Psoas muscle (tissue), 8 donors: ENCODE data around the gene TOP1. TPM values are rescaled to one million over a fixed set of nuclear protein-coding genes. Genes with fewer than 3 reads are reported as not detected.
A peak's percentile ranks its signal among the peaks of the same experiment; 100 is the strongest.

Experiments
- ATAC-seq, 4 donors: fragments of 200-7000 bp; cut with Tn5 transposase; one replicate each; pipeline ENCODE4 v1.9.1; 2020; ENCODE audit warnings: moderate library complexity in 3 of 4, mild to moderate bottlenecking in 2 of 4
- DNase-seq, 2 donors: peaks; one replicate each; pipeline ENCODE4 v3.0.0-alpha.2; 2020
- H3K27ac ChIP-seq: fragments of 200-600 bp; one replicate; pipeline ENCODE4 v1.8.0; 2022
- H3K27me3 ChIP-seq, 3 donors: fragments of 200-600 bp in 1 of 3; one replicate each; pipeline versions ENCODE4 v1.6.1 to v1.8.0; 2013 to 2022; ENCODE audit warnings: low read length in 2 of 3, mild to moderate bottlenecking in 2 of 3, moderate library complexity in 1 of 3; ENCODE audit not compliant: insufficient read depth in 3 of 3
- H3K36me3 ChIP-seq, 2 donors: fragments of 200-600 bp in 1 of 2; one replicate each; pipeline versions ENCODE4 v1.6.1 to v1.8.0; 2013 to 2022; ENCODE audit warnings: low read depth in 1 of 2, mild to moderate bottlenecking in 1 of 2, moderate library complexity in 1 of 2; ENCODE audit not compliant: insufficient read depth in 1 of 2
- H3K4me1 ChIP-seq: fragments of 200-600 bp; one replicate; pipeline ENCODE4 v1.8.0; 2022
- H3K4me3 ChIP-seq: fragments of 200-600 bp; one replicate; pipeline ENCODE4 v1.8.0; 2022; ENCODE audit warnings: mild to moderate bottlenecking
- H3K9me3 ChIP-seq: fragments of 200-600 bp; one replicate; pipeline ENCODE4 v1.8.0; 2022
- WGBS, 3 donors: extraction: QIAGEN DNeasy Blood & Tissue Kit; methylation state at CpG; one replicate each; pipeline versions ENCODE4 v1.1.6 to v1.1.7; 2013; 5-methylcytosine and 5-hydroxymethylcytosine counted together
- intact Hi-C, 2 donors: fragments of 100-400 bp; cut with DNase I; formaldehyde crosslinking; loops; one replicate each; pipeline versions ENCODE4 v1.11.0 to v1.14.2; 2022
- polyA plus RNA-seq, 3 donors: library from polyadenylated mRNA; stranded (reverse); fragments of 200-250 nt; gene quantifications; one replicate each; pipeline ENCODE4 v1.2.3, GENCODE V29; 2013
- total RNA-seq, 4 donors: library from RNA; stranded (reverse); fragmentation: NEBNext Ultra II Directional in 2 of 4; extraction: Animal tissue kit (Norgen Biotek cat#: 25700) in 2 of 4; gene quantifications; one replicate each; pipeline versions ENCODE4 v1.2.1 to v1.2.4, GENCODE V29; 2021 to 2023
- TF ChIP-seq, protein P1 (sequence below): fragments of 200-600 bp; IDR thresholded peaks from one replicate; pipeline ENCODE4 v1.8.0; 2022; ENCODE audit warnings: antibody characterized with exemption
- donor health status: healthy with polysubstance abuse.
- donor health status: DM: no; HTN: no; CAD: no; lungs with moderate emphysema.
- donor health status: Bipolar disorder and iron deficiency.
- donor health status: healthy.
- donor health status: DM: yes; HTN: yes; CAD: no.
- donor health status: DM: no; HTN: no; CAD: no.
- donor health status: DM: no; HTN: no; CAD: no.
- donor health status: DM: yes; HTN: yes; CAD: no.

TOP1 gene
- total and polyA plus RNA-seq, 7 donors = 10.6 to 30.7 (median 22.2) TPM

DNA sequence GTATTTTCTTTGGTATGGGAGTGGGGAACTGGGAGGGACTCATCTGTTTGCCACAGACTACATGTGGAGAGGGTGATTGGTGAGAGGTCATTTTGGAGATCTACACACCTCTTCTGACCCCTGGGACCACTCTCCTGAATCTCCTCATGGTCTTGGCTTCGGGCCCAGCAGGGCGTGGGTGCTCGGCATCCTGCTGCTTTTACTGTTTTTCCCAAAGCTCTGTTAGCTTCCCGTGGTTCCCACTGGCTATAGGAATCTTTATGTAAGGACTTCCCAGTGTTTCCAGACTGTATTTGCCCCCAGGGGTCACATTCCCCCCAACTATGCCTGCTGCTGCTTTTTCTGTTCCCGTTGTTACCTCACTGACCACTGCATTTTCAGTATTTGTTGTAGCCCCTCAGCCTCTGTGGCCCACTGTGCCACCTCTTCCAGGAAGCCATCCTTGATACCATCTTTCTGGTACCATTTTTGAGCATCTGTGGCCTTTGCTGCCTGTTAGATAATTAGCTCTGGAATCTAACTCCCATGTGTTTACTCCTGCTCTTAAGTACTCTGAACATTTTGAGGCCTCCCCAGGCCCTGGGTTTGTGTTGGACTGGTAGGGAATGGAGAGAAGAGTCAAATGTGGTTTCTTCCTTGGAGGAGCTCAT lies 123.6 kb downstream of the TOP1 start:
- H3K27me3 ChIP-seq = no peaks in the 10 kb centered on the region
- 37 to 60% (median 52%) methylated on average over 5 of the region's 5 CpGs for WGBS, 3 donors
- H3K27ac ChIP-seq = peak overlapping the region; percentile 55
- peaks cover 84% of the 10 kb centered on the region for H3K4me1 ChIP-seq
- ATAC-seq (no peak), DNase-seq (peak in 1 of 2 donors; percentile 16)
- TF ChIP-seq, protein P1, sequence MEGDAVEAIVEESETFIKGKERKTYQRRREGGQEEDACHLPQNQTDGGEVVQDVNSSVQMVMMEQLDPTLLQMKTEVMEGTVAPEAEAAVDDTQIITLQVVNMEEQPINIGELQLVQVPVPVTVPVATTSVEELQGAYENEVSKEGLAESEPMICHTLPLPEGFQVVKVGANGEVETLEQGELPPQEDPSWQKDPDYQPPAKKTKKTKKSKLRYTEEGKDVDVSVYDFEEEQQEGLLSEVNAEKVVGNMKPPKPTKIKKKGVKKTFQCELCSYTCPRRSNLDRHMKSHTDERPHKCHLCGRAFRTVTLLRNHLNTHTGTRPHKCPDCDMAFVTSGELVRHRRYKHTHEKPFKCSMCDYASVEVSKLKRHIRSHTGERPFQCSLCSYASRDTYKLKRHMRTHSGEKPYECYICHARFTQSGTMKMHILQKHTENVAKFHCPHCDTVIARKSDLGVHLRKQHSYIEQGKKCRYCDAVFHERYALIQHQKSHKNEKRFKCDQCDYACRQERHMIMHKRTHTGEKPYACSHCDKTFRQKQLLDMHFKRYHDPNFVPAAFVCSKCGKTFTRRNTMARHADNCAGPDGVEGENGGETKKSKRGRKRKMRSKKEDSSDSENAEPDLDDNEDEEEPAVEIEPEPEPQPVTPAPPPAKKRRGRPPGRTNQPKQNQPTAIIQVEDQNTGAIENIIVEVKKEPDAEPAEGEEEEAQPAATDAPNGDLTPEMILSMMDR = no peak
- H3K9me3 ChIP-seq = no peaks in the 10 kb centered on the region
- no peaks in the 10 kb centered on the region for H3K36me3 ChIP-seq
- intact Hi-C loops = no loop called here
- no peak overlapping the region for H3K4me3 ChIP-seq

DNA sequence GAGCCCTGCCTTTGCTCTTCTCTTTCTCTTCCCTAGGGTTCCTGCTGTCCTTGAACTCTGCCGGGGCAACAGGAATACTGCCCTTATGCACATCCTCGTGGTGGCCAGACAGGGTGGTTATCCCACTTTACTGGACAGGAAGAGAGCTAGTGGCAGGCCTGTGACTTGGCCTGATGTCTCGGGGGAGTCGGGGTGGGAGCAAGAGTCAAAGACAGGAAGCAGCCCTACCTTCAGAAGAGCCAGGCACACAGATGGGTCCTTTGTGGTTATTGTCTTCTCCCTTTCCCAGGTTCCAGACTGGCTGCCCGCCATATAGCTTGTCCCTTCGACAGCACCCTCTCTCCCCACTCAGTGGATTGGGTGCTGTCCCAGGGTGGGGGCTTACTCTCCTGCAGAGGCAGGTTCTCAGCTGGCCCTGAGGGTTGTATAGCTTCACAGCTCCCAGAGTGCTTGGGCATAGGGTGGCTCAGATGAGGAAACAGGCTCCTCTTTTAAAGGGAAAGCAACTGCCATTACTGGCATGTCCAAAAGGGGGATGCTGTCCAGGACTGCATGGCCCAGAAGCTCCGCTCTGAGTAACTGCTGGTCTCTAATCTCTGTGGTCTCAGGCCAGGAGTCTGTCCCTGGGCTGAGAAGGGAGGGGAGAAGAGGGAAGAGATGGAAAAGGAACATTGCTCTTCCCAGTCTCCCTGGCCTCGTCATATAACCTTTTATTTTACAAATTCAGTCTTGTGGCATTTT lies 126.0 kb downstream of the TOP1 start:
- H3K4me1 ChIP-seq = peaks cover 67% of the 10 kb centered on the region
- no peaks in the 10 kb centered on the region for H3K9me3 ChIP-seq
- DNase-seq (peak in 1 of 2 donors; percentile 28), ATAC-seq (peak; percentile 13 to 55 (median 31))
- H3K27ac ChIP-seq = peak overlapping the region; percentile 27
- intact Hi-C loops = no loop called here
- peaks cover 0 to 2% of the 10 kb centered on the region in 2 donors for H3K36me3 ChIP-seq
- TF ChIP-seq, protein P1 = no peak
- H3K4me3 ChIP-seq = no peak overlapping the region
- H3K27me3 ChIP-seq = no peaks in the 10 kb centered on the region
- 49 to 64% (median 60%) methylated on average over 8 of the region's 8 CpGs for WGBS, 3 donors

DNA sequence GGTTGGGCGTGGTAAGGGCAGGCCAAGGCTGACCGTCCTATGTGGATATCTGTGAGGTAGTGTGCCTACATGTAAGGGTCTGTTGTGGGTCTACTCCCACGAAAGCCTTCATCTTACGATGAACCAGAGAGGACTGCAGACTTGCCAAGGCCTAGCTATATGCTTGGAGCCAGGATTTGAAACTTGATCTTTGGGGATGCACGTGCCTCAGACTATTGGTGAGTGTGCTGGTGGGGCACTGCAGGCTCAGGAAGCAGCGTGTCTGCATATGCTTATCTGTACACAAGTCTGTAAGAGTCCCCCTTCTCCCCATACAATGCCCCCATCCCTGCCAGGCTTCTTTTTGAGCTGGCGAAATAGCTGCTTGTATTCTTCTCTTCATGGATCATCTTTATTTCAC lies 126.6 kb downstream of the TOP1 start:
- H3K4me3 ChIP-seq = no peak overlapping the region
- WGBS, 3 donors = 55 to 62% (median 56%) methylated on average over 7 of the region's 7 CpGs
- no peaks in the 10 kb centered on the region for H3K27me3 ChIP-seq
- peaks cover 61% of the 10 kb centered on the region for H3K4me1 ChIP-seq
- DNase-seq = no peak
- peaks cover 0 to 9% of the 10 kb centered on the region in 2 donors for H3K36me3 ChIP-seq
- no peak overlapping the region for H3K27ac ChIP-seq
- intact Hi-C loops = no loop called here
- H3K9me3 ChIP-seq = no peaks in the 10 kb centered on the region
- TF ChIP-seq, protein P1 = no peak
- ATAC-seq = peak in 3 of 4 donors; percentile 23 to 51 (median 26)

DNA sequence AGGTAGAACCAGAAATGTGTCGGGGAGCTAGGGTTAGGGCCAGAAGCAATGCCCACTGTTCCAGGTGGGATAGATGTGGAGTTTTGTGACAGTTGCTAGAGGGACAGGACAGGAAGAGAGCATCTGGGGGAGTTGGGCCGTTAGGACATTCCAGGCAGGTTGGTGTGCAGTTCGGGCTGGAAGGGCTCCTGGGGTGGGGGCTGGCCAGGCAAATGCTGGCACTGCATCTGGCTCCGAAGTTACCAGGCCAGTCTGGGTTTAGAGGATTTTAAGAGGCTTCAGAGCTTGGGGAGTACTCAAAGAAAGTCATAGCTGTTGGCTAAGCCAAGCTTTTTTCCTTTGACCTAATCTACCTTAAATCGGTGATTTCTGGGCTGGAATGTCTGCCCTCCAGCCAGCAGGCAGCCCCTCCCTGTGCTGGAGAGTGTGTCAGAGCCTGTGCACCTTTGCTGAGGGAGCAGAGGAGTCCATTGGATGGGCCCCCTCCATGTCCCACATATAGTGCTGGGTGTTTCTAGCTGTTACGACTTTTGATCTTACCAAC lies 129.5 kb downstream of the TOP1 start:
- ATAC-seq (no peak), DNase-seq (peak in 1 of 2 donors; percentile 2)
- H3K4me3 ChIP-seq = no peak overlapping the region
- TF ChIP-seq, protein P1 = no peak
- H3K27ac ChIP-seq = no peak overlapping the region
- H3K36me3 ChIP-seq = peaks cover 0 to 26% of the 10 kb centered on the region in 2 donors
- intact Hi-C loops = no loop called here
- no peaks in the 10 kb centered on the region for H3K27me3 ChIP-seq
- H3K4me1 ChIP-seq = peaks cover 39% of the 10 kb centered on the region
- H3K9me3 ChIP-seq = no peaks in the 10 kb centered on the region
- WGBS, 3 donors = 73 to 81% (median 73%) methylated on average over 6 of the region's 6 CpGs
